M059J (cell line): ENCODE data around the gene PTMS. TPM values are rescaled to one million over a fixed set of nuclear protein-coding genes. Genes with fewer than 3 reads are reported as not detected.
A peak's percentile ranks its signal among the peaks of the same experiment; 100 is the strongest.
"Not testable (repeated sequence)": the region's sequence is repeated elsewhere in the genome, so short reads cannot be mapped to it uniquely, and the experiment has no call there.

Source experiments
- DNase-seq: peaks from one replicate; pipeline ENCODE4 v3.0.0-alpha.2; 2012; ENCODE audit warnings: low read depth
- total RNA-seq: library from RNA; depleted of rRNA; stranded (reverse); fragments of >200 nt; shearing (Covaris generic); gene quantifications from 2 replicates; pipeline ENCODE4 v1.2.3, GENCODE V29; 2014; rRNA removed

PTMS gene
- 136 and 216 TPM in 2 replicates for total RNA-seq

DNA sequence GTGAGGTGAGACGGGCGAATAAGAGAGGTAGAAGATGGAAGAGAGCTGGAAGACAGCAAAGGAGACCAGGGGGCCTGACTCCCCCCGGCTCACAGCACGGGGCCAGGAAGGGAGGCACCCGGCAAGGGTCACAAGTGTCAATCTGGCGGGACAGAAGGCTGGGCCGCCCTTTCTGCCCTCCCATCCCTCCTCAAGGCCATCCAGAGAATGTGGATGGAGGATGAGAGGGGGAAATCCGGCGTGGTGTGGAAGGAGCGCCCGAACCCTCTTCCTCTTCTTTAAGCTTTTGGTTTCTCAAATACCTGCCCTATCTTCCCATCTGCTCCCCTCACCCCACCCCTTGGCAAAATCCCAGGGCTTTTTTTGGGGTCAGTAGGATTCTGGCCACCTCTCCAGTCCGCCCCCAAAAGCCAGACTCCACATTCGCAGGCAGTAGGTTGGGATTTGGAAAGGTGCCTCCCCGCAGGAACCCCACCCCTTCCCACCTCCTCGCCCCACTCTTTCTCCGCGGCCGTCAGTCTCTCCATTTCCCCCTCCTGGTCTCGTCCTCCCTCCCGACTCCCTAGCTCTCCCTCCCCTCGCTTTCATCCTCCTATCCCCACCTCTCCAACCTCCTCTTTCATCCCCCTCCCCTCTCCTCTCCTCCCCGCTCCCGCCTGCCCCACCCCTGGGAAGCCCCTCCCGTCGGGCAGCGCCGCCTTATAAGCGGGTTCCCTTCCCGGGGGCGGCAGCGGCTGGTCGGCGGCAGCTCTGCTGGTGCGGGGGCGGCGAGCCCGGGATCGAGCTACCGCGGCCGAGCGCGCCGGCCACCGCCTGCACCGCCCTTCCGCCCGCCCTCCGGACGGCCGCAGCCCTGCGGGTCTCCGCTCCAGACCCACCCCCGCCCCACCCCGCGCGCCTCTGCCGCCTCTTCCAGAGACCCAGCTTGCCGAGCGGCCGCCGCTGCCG lies at the start of gene PTMS:
PTMS (plus strand) TSS at position 730 of the 948 bp plus-strand sequence. CDS start 343 bp downstream, outside the sequence.
- DNase-seq, result peak; percentile 94

GRCh38 chr12:6716874-6717437 lies 49.2 kb upstream of the PTMS start:
- DNase-seq, result no peak

- DNase-seq, result no peak
These were observed 43.3 kb upstream of the PTMS start for GRCh38 chr12:6722863-6723262.

DNA sequence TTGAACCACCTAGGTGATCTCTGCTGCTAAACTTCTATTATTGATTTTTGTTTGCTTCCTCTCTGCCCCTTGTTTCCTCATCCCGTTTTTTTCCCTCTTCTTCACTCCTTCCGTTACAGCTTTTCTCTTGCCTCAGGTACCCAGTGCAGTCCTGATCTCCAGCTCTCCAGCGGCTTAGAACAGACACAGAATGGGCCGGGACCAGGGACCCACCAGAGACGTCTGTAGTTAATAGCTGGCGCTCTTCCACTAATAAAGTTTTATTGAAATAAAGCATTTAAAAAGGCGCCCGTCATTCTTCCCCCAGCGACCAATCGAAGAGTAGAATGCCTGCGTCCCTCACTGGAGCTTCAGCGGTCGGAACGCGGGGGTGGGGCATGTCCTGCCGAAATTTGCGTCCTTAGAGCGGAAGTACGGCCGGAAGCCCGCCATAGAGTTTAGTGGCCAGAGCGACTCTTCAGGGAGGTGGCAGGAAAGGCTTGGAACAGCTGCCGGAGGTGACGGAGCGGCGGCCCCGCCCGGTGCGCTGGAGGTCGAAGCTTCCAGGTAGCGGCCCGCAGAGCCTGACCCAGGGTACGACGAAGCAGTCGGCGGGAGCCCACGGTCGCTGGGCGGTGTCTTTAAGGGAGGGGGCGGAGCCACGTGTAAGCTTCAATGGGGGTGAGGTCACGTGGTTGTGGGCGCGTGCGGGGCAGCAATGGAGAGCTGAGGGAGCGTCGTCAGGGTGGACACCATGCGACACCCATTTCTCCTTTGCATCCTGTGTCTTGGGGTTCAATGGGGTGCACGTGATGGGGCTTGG lies 42.4 kb upstream of the PTMS start, which contains the start of gene COPS7A:
COPS7A (plus strand) TSS at position 440 of the 802 bp plus-strand sequence. CDS start 611 bp downstream, outside the sequence.
- DNase-seq, result peak; percentile 98

DNA sequence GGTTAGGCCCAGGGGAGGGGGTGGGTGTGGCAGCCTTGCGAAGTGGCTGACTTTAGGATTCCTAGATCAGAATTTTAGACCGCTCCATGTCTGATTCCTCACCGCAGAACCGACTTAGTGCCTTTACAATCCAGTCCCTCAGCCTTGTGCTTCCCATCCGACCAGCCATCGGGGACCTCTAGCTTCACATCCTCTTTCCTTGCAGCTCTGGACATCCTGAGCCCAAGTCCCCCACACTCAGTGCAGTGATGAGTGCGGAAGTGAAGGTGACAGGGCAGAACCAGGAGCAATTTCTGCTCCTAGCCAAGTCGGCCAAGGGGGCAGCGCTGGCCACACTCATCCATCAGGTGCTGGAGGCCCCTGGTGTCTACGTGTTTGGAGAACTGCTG lies 41.8 kb upstream of the PTMS start:
- peak; percentile 32 for DNase-seq

DNA sequence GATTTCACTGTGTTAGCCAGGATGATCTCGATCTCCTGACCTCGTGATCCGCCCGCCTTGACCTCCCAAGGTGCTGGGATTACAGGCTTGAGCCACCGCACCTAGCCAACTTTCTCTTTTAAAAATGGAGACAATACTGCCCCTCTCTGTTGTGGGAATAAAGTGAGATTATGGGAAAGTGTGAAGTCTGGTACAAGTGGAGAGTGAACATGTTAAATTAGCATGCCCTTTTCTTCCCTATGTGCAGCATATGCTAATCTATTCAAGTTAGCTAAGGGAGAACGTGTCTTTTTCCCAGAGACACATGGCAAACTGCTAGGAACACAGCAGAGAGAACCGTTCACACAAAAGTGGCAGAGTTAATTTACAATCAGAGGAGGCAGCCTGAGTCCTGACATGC lies 40.8 kb upstream of the PTMS start:
- DNase-seq, result no peak

- DNase-seq, result no peak
These were observed 37.0 kb upstream of the PTMS start for GRCh38 chr12:6729186-6729585.

- no peak for DNase-seq
These were observed 36.0 kb upstream of the PTMS start for GRCh38 chr12:6730169-6730568.

GRCh38 chr12:6734506-6735387 lies 31.4 kb upstream of the PTMS start:
- DNase-seq, result no peak

- peak; percentile 55 for DNase-seq
These were observed 30.5 kb upstream of the PTMS start for GRCh38 chr12:6735448-6736191.

DNA sequence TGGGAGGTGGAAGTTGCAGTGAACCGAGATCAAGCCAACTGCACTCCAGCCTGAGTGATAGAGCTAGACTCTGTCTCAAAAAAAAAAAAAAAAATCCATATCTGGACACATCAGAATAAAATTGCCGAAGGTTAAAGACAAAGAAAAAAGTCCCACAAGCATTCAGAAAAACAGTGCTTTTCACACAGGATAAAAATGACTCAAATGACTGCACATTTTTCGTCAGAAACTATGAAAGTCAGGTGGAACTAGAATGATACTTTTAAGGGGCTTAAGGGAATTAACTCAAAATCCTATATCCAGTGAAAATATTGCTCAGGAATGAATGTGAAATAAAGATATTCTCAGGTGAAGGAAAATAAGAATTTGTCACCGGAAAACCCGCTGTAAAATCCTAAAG lies 29.4 kb upstream of the PTMS start:
- DNase-seq, result no peak

DNA sequence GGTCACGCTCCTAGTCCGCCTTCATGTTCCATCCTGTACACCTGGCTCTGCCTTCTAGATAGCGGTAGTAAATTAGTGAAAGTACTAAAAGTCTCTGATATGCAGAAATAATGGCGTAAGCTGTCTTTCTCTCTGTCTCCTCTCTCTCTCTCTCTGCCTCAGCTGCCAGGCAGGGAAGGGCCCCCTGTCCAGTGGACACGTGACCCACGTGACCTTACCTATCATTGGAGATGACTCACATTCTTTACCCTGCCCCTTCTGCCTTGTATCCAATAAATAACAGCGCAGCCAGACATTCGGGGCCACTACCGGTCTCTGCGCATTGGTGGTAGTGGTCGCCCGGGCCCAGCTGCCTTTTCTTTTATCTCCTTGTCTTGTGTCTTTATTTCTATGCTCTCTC lies 24.1 kb upstream of the PTMS start:
- not testable (repeated sequence) for DNase-seq

DNA sequence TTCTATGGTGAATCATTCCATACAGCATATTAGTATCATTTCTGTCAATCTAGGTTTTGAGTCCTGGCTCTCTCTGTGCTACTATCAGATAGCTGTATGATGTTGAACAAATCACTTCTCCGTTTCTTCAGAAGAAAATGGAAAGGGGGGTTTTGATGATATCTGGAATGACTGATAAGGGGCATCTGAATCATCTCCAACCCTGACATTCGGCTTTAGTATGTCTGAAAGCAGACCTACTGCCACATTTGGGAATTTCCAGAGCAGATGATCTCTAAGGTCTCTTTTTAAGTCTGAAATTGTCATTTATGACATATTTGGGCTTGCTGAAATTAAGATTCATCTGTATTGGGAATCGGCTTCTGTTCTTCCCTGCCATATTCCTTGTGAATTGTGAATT lies 23.3 kb upstream of the PTMS start:
- DNase-seq, result no peak

GRCh38 chr12:6743300-6743699 lies 22.9 kb upstream of the PTMS start:
- not testable (repeated sequence) for DNase-seq

DNA sequence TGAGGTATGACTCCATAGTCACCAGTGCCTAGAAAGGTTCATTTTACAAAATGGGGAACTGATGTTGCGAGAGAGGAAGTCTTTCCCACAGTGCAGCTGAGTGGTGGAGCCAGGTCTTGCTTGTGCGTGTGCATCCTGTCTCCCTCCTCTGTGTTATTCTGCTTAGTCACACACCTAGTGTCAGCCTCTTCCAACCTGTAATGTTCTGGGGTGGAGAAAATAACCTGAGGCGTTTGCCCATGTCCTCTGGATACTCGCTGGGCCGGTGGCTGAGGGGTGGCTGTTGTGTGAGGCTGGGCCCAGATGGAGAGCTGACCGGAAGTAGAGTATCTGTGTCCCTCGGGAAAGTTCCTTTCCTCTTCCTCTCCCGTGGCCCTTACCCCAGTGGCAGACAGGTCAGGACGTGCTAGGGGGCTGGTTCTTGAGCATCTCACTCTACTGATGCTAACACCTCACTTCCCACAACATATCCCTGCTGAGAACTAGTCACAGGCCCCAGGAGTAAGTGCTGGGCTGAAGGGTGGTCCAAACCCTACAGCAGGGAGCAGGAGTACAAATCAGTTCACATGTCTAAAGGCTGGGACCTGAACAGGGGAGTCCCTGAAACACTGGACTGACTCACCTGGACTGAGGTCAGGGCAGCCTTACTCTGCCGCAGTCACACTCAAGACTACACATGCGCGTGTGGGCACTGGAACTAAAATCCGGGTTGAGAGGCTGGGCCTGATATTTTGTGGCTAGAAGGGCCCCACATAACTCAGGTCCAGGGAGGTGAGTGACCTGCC lies 20.2 kb upstream of the PTMS start:
- peak; percentile 39 for DNase-seq

DNA sequence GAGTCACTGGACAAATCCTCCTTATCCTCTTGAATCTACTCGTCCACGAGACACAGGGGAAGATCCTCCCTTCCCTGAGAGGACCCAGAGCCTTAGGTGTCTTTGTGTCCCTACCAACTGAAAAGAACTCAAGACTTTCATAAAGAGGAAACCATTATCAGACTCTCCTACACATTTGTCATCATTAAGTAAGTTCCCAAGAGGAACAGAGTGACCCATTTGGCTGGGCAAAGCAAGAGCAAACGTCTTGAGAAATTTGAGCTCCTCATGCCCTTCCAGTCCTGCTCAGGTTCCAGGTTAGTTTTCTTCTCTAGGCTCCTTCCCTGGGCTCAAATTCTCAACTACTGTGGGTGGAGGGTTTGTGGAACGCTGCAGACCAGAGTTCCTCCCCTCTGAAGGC lies 18.9 kb upstream of the PTMS start:
- no peak for DNase-seq

GRCh38 chr12:6748761-6749160 lies 17.4 kb upstream of the PTMS start:
- no peak for DNase-seq

- DNase-seq, result no peak
These were observed 15.7 kb upstream of the PTMS start for GRCh38 chr12:6750506-6750905.

- DNase-seq, result no peak
These were observed 14.4 kb upstream of the PTMS start for GRCh38 chr12:6751767-6752166.
